ENCODE measurements around the gene ACSM2B. TPM values are rescaled to one million over a fixed set of nuclear protein-coding genes. Genes with fewer than 3 reads are reported as not detected.

The ACSM2B gene
- total and polyA plus RNA-seq, 2 of the 4 experiments (the other 2 are of a cell fraction) = not detected

GRCh38 chr16:20624882-20625807 lies 49.0 kb upstream of the ACSM2B start (continued):
- no peak for TF ChIP-seq SMC3 (IDR thresholded peaks at IDR 0.05; ENCODE audit: low read depth, low read length)

GRCh38 chr16:20624205-20624604 lies 48.0 kb upstream of the ACSM2B start:
- no peak overlapping the region for H4K5ac ChIP-seq (ENCODE audit: low read depth, low read length)
- no peak overlapping the region for H3K4ac ChIP-seq (ENCODE audit: low read depth, low read length)
- no peak overlapping the region for H3K18ac ChIP-seq (ENCODE audit: low read depth, low read length)
- H3K36me3 ChIP-seq (ENCODE audit: control insufficient read depth, insufficient read depth, low read length) = no peaks in the 10 kb centered on the region
- no peaks in the 10 kb centered on the region for H3K79me1 ChIP-seq (ENCODE audit: low read depth in 1 of 2, low read length in 2 of 2)
- H2AK5ac ChIP-seq (ENCODE audit: low read depth, low read length) = no peak overlapping the region
- WGBS, 2 experiments (ENCODE audit: extremely low coverage in 2 of 2, insufficient read length in 1 of 2) = no CpG with 5 or more reads among the region's 1 CpG
- POLR2A ChIA-PET (ENCODE audit: unreplicated experiment) = no interaction called here
- no peak overlapping the region for H2BK20ac ChIP-seq (ENCODE audit: low read depth, low read length)
- H3K23ac ChIP-seq (ENCODE audit: low read depth, low read length) = no peak overlapping the region
- H3K14ac ChIP-seq (replicated peaks; ENCODE audit: low read depth, low read length) = no peak overlapping the region
- CTCF ChIA-PET = no interaction called here
- H4K91ac ChIP-seq (ENCODE audit: insufficient read depth, low read depth, low read length) = no peak overlapping the region
- TF ChIP-seq FOS (IDR thresholded peaks at IDR 0.05; ENCODE audit: low read depth, low read length) = no peak
- no peak for TF ChIP-seq USF2 (IDR thresholded peaks at IDR 0.05; ENCODE audit: low read depth, low read length)
- no peak for TF ChIP-seq MAFK (IDR thresholded peaks at IDR 0.05; ENCODE audit: low read depth, low read length)
- TF ChIP-seq MXI1 (IDR thresholded peaks at IDR 0.05; ENCODE audit: borderline replicate concordance, low read depth, low read length) = no peak
- no peaks in the 10 kb centered on the region for H3K9me1 ChIP-seq (ENCODE audit: insufficient read depth, low read length)
- no peak overlapping the region for H3K9ac ChIP-seq (ENCODE audit: low read depth, low read length)
- no peak overlapping the region for H4K8ac ChIP-seq (ENCODE audit: low read depth in 2 of 2, low read length in 2 of 2)
- H3K4me3 ChIP-seq (ENCODE audit: insufficient read depth, low read depth, low read length) = no peak overlapping the region
- no peak overlapping the region for H2AK9ac ChIP-seq (replicated peaks; ENCODE audit: low read depth, low read length, poor library complexity)
- intact Hi-C loops (cut with micrococcal nuclease) (no loop called here), in situ Hi-C loops (cut with MboI; ENCODE audit: low sequenced_read_pairs) (no loop called here), dilution Hi-C loops (cut with HindIII; ENCODE audit: low sequenced_read_pairs, unreplicated experiment) (no loop called here)
- H2BK15ac ChIP-seq (ENCODE audit: low read depth, low read length) = no peak overlapping the region
- no peaks in the 10 kb centered on the region for H4K20me1 ChIP-seq (ENCODE audit: insufficient read depth, low read length)
- no peaks in the 10 kb centered on the region for H3K27me3 ChIP-seq (ENCODE audit: control insufficient read depth, insufficient read depth, low read length)
- DNase-seq (no peak), ATAC-seq (ENCODE audit: low read depth) (no peak)
- no peak overlapping the region for H2BK5ac ChIP-seq (ENCODE audit: low read depth, low read length, poor library complexity, severe bottlenecking)
- no peak overlapping the region for H2AFZ ChIP-seq (replicated peaks; ENCODE audit: low read length, poor library complexity)
- no peak overlapping the region for H3K27ac ChIP-seq (ENCODE audit: insufficient read depth, low read length)
- H3K9me3 ChIP-seq (ENCODE audit: control insufficient read depth, insufficient read depth, low read length) = peaks cover 6% of the 10 kb centered on the region; the same call in 1 of the 2 replicates
- no peak overlapping the region for H2BK120ac ChIP-seq (ENCODE audit: low read depth, low read length)
- no peaks in the 10 kb centered on the region for H3K4me1 ChIP-seq (ENCODE audit: control insufficient read depth, insufficient read depth, low read length)
- H3K56ac ChIP-seq (ENCODE audit: extremely low read depth, insufficient read depth, low read length) = no peak overlapping the region
- H3K4me2 ChIP-seq (ENCODE audit: low read depth, low read length) = no peak overlapping the region
- BruUV-seq (replicated peaks) = no TSS peak
